Gastroesophageal sphincter (tissue), 4 donors: ENCODE data around the gene PRR35. TPM values are rescaled to one million over a fixed set of nuclear protein-coding genes. Genes with fewer than 3 reads are reported as not detected.
A peak's percentile ranks its signal among the peaks of the same experiment; 100 is the strongest.

Experiments
- ATAC-seq: fragments of 150-250 bp; one replicate; pipeline ENCODE4 v1.9.1; 2016; ENCODE audit warnings: mild to moderate bottlenecking, moderate library complexity
- H3K27ac ChIP-seq, 4 donors: fragments of 200-600 bp; sonication (generic) in 3 of 4; 1 replicate in 3 of 4; 2 replicates in 1 of 4; pipeline ENCODE4 v1.5.1; 2016 to 2019
- H3K27me3 ChIP-seq: fragments of 200-600 bp; sonication (generic); one replicate; pipeline ENCODE4 v1.5.1; 2019
- H3K36me3 ChIP-seq, 2 donors: fragments of 200-600 bp; sonication (generic); one replicate each; pipeline ENCODE4 v1.5.1; 2019; ENCODE audit warnings: control low read depth in 1 of 2
- H3K4me1 ChIP-seq, 3 donors: fragments of 200-600 bp; sonication (generic); 1 replicate in 2 of 3; 2 replicates in 1 of 3; pipeline ENCODE4 v1.5.1; 2016 to 2019; ENCODE audit warnings: control low read depth in 2 of 3
- H3K4me3 ChIP-seq, 2 donors: fragments of 200-600 bp; sonication (generic); one replicate each; pipeline ENCODE4 v1.5.1; 2019; ENCODE audit warnings: mild to moderate bottlenecking in 1 of 2, moderate library complexity in 1 of 2
- H3K9me3 ChIP-seq, 3 donors: fragments of 200-600 bp; sonication (generic); one replicate each; pipeline ENCODE4 v1.5.1; 2017 to 2019; ENCODE audit warnings: control low read depth in 2 of 3
- EP300 ChIP-seq: sonication (generic); formaldehyde crosslinking; IDR thresholded peaks from one replicate; pipeline ENCODE4 v1.6.1; 2017; ENCODE audit warnings: antibody characterized with exemption, mild to moderate bottlenecking
- POLR2A ChIP-seq, 2 donors: fragments of 450-650 bp; IDR thresholded peaks; one replicate each; pipeline ENCODE4 v1.6.1; 2017; ENCODE audit warnings: antibody characterized with exemption in 2 of 2, mild to moderate bottlenecking in 2 of 2, moderate library complexity in 1 of 2
- POLR2AphosphoS5 ChIP-seq: sonication (generic); formaldehyde crosslinking; IDR thresholded peaks from one replicate; pipeline ENCODE4 v1.6.1; 2017; ENCODE audit warnings: antibody characterized with exemption
- WGBS, 2 donors: methylation state at CpG; one replicate each; pipeline ENCODE4 v1.1.5; 2018; ENCODE audit warnings: low coverage in 1 of 2; 5-methylcytosine and 5-hydroxymethylcytosine counted together
- total RNA-seq, 4 donors: library from RNA; depleted of rRNA; stranded (reverse); fragments of >200 nt; gene quantifications; one replicate each; pipeline ENCODE4 v1.1.0, GENCODE V29; 2016
- TF ChIP-seq, protein P1 (sequence below), 4 experiments: fragments of 200-600 bp in 2 of 4; fragments of 450-650 bp in 2 of 4; sonication (generic) in 1 of 4; IDR thresholded peaks; one replicate each; pipeline ENCODE4 v1.5.1; 2017 to 2019; ENCODE audit warnings: antibody characterized with exemption in 4 of 4, mild to moderate bottlenecking in 2 of 4, moderate library complexity in 2 of 4

Gene PRR35
- total RNA-seq, 4 donors from 2014 or later: not detected

DNA sequence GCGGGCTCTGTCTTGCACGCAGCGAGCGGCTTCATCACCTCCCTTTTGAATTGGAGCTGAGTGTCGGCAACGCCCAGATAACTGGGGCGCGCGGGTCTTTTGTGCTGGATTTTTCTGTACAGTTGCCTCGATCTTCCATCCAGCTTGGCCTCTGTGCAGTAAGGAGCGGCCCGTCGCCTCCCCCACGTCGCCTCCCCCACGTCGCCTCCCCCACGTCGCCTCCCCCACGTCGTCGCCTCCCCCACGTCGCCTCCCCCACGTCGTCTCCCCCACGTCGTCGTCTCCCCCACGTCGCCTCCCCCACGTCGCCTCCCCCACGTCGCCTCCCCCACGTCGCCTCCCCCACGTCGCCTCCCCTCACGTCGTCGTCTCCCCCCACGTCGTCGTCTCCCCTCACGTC is 15.7 kb upstream of the PRR35 start:
- no peak for ATAC-seq
- Histone ChIP-seq H3K27me3 (no peaks in the 10 kb centered on the region), H3K9me3 (no peaks in the 10 kb centered on the region), H3K27ac (no peak overlapping the region), H3K36me3 (peaks cover 0 to 65% of the 10 kb centered on the region in 2 donors), H3K4me3 (no peak overlapping the region), H3K4me1 (peaks cover 0 to 7% (median 0%) of the 10 kb centered on the region in 3 donors)
- 91% methylated on average over 16 of the region's 46 CpGs; no CpG with 5 or more reads in 1 of the 2 donors for WGBS, 2 donors
- TF ChIP-seq POLR2AphosphoS5 (no peak), EP300 (no peak), POLR2A (IDR thresholded peaks at IDR 0.05) (no peak)
- TF ChIP-seq, protein P1, sequence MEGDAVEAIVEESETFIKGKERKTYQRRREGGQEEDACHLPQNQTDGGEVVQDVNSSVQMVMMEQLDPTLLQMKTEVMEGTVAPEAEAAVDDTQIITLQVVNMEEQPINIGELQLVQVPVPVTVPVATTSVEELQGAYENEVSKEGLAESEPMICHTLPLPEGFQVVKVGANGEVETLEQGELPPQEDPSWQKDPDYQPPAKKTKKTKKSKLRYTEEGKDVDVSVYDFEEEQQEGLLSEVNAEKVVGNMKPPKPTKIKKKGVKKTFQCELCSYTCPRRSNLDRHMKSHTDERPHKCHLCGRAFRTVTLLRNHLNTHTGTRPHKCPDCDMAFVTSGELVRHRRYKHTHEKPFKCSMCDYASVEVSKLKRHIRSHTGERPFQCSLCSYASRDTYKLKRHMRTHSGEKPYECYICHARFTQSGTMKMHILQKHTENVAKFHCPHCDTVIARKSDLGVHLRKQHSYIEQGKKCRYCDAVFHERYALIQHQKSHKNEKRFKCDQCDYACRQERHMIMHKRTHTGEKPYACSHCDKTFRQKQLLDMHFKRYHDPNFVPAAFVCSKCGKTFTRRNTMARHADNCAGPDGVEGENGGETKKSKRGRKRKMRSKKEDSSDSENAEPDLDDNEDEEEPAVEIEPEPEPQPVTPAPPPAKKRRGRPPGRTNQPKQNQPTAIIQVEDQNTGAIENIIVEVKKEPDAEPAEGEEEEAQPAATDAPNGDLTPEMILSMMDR (IDR thresholded peaks at IDR 0.05): no peak

DNA sequence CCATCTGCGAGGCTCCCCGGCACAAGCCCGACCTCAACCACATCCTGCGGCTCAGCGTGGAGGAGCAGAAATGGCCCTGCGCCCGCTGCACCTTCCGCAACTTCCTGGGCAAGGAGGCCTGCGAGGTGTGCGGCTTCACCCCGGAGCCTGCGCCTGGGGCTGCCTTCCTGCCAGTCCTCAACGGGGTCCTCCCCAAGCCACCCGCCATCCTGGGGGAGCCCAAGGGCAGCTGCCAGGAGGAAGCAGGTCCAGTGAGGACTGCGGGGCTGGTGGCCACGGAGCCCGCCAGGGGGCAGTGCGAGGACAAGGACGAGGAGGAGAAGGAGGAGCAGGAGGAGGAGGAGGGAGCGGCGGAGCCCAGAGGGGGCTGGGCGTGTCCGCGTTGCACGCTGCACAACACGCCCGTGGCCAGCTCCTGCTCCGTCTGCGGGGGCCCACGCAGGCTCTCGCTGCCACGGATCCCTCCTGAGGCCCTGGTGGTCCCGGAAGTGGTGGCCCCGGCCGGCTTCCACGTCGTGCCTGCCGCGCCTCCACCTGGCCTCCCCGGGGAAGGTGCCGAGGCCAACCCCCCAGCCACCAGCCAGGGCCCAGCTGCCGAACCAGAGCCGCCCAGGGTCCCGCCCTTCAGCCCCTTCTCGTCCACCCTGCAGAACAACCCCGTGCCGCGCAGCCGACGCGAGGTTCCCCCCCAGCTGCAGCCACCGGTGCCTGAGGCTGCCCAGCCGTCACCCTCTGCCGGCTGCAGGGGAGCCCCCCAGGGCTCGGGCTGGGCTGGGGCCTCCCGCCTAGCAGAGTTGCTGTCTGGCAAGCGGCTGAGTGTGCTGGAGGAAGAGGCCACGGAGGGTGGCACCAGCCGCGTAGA is 13.1 kb upstream of the PRR35 start:
- Histone ChIP-seq H3K27me3 (no peaks in the 10 kb centered on the region), H3K9me3 (no peaks in the 10 kb centered on the region), H3K4me3 (peak overlapping the region in 1 of 2 donors; percentile 29), H3K27ac (no peak overlapping the region), H3K4me1 (peaks cover 0 to 7% (median 0%) of the 10 kb centered on the region in 3 donors), H3K36me3 (peaks cover 0 to 61% of the 10 kb centered on the region in 2 donors)
- WGBS, 2 donors: 45% methylated on average over 2 of the region's 60 CpGs; no CpG with 5 or more reads in 1 of the 2 donors
- no peak for TF ChIP-seq POLR2AphosphoS5
- TF ChIP-seq, protein P1 (IDR thresholded peaks at IDR 0.05): peak in 3 of 4 experiments; percentile 34 to 54 (median 52)
- no peak for TF ChIP-seq EP300
- peak; percentile 61 for ATAC-seq

DNA sequence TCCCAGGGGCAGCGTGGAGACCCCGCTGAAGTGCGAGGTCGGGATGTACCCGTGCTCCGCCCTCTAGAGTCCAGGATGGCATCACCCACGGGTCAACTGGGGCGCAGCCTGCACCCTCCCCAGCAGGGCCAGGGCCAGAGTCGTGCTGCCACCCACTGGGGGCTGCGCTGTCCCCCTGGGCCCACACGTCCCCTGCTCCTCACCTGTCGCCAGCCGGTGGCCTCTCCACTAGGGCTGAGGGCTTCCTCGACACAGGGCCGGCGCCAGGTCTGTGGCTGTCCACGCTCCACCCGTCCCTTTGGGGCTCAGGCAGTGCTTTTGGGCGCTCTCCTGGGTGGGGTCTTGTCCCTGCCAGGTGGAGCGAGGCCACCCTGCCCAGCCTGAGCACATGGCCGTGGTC is 11.6 kb upstream of the PRR35 start:
- WGBS, 2 donors: 93% methylated on average over 3 of the region's 21 CpGs; no CpG with 5 or more reads in 1 of the 2 donors
- ATAC-seq: no peak

DNA sequence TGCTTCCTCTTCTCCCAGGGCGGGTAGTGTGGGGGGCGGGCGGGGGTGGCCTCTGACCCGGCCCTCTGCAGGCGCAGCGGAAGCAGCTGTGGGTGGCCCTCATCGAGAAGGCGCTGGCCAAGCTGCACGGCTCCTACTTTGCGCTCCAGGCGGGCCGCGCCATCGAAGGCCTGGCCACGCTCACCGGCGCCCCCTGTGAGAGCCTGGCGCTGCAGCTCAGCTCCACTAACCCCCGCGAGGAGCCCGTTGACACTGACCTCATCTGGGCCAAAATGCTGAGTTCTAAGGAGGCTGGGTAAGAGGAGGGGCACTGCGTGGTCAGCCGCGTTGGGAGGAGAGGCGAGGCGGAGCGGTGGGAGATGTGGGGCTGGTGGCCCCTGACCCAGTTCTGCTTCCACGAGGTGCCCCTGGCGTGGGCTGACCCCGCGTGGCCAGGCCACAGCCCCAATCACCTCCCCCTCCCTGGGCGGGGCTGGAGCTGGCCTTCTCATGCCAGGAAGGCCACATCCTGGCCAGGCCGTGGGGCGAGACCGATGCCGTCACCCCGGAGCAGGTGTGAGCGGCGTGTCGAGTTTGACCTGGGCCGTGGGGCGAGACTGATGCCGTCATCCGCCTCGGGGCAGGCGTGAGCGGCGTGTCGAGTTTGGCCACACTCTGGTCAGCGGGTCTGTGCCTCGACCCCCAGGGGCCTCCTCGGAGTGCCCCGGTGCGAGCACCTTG is 10.5 kb upstream of the PRR35 start:
- WGBS, 2 donors: no CpG with 5 or more reads among the region's 54 CpGs
- Histone ChIP-seq H3K36me3 (peaks cover 0 to 71% of the 10 kb centered on the region in 2 donors), H3K4me1 (peaks cover 0 to 7% (median 0%) of the 10 kb centered on the region in 3 donors), H3K4me3 (no peak overlapping the region), H3K9me3 (no peaks in the 10 kb centered on the region), H3K27me3 (no peaks in the 10 kb centered on the region), H3K27ac (no peak overlapping the region)
- TF ChIP-seq POLR2AphosphoS5: no peak
- TF ChIP-seq, protein P1 (IDR thresholded peaks at IDR 0.05): no peak
- ATAC-seq: no peak

More for the DNA sequence above, 11.6 kb upstream of the PRR35 start:
- no peak for TF ChIP-seq EP300
- no peak for TF ChIP-seq POLR2A (IDR thresholded peaks at IDR 0.05)
- TF ChIP-seq POLR2AphosphoS5: no peak
- TF ChIP-seq, protein P1 (IDR thresholded peaks at IDR 0.05): no peak
- no peaks in the 10 kb centered on the region for H3K27me3 ChIP-seq
- no peak overlapping the region for H3K4me3 ChIP-seq
- H3K27ac ChIP-seq: no peak overlapping the region
- H3K4me1 ChIP-seq: peaks cover 0 to 7% (median 0%) of the 10 kb centered on the region in 3 donors
- H3K9me3 ChIP-seq: no peaks in the 10 kb centered on the region
- H3K36me3 ChIP-seq: peaks cover 0 to 68% of the 10 kb centered on the region in 2 donors
